Midbrain (tissue), 1 donor: ENCODE results near the gene ELAVL2.

ENCODE experiments used
- DNase-seq: peaks from one replicate; lab custom pipeline; 2025; lab: John Stamatoyannopoulos, UW

ELAVL2 gene

GRCh38 chr9:23721466-23721865, 104.6 kb downstream of the ELAVL2 start:
- no peak for DNase-seq

GRCh38 chr9:23717505-23717904, 108.5 kb downstream of the ELAVL2 start:
- DNase-seq: no peak

- no peak for DNase-seq
Measured at GRCh38 chr9:23707249-23707648, 118.8 kb downstream of the ELAVL2 start.

GRCh38 chr9:23702311-23702922, 123.6 kb downstream of the ELAVL2 start:
- no peak for DNase-seq

GRCh38 chr9:23701291-23701690, 124.7 kb downstream of the ELAVL2 start:
- DNase-seq: no peak

GRCh38 chr9:23700359-23700758, 125.7 kb downstream of the ELAVL2 start:
- no peak for DNase-seq

GRCh38 chr9:23698161-23698560, 127.9 kb downstream of the ELAVL2 start:
- no peak for DNase-seq

- no peak for DNase-seq
Measured at GRCh38 chr9:23695572-23695971, 130.5 kb downstream of the ELAVL2 start.

- no peak for DNase-seq
Measured at GRCh38 chr9:23693374-23693773, 132.7 kb downstream of the ELAVL2 start.

- DNase-seq: no peak
Measured at GRCh38 chr9:23686896-23687295, 139.1 kb downstream of the ELAVL2 start.

GRCh38 chr9:23686257-23686656, 139.8 kb downstream of the ELAVL2 start:
- DNase-seq: no peak

GRCh38 chr9:23683611-23684061, 142.4 kb downstream of the ELAVL2 start:
- no peak for DNase-seq

- DNase-seq: no peak
Measured at GRCh38 chr9:23682891-23683431, 143.1 kb downstream of the ELAVL2 start.

- DNase-seq: no peak
Measured at GRCh38 chr9:23682352-23682751, 143.7 kb downstream of the ELAVL2 start.

GRCh38 chr9:23677446-23677845, 148.6 kb downstream of the ELAVL2 start:
- no peak for DNase-seq

- DNase-seq: no peak
Measured at GRCh38 chr9:23674016-23674585, 151.9 kb downstream of the ELAVL2 start.

- DNase-seq: no peak
Measured at GRCh38 chr9:23672151-23672550, 153.9 kb downstream of the ELAVL2 start.

- DNase-seq: no peak
Measured at GRCh38 chr9:23669776-23670175, 156.3 kb downstream of the ELAVL2 start.

GRCh38 chr9:23665635-23666034, 160.4 kb downstream of the ELAVL2 start:
- DNase-seq: no peak

- DNase-seq: no peak
Measured at GRCh38 chr9:23665051-23665450, 161.0 kb downstream of the ELAVL2 start.

- DNase-seq: no peak
Measured at GRCh38 chr9:23663946-23664345, 162.1 kb downstream of the ELAVL2 start.

- no peak for DNase-seq
Measured at GRCh38 chr9:23663536-23663935, 162.5 kb downstream of the ELAVL2 start.

GRCh38 chr9:23663125-23663524, 162.9 kb downstream of the ELAVL2 start:
- DNase-seq: no peak

- DNase-seq: no peak
Measured at GRCh38 chr9:23662320-23662719, 163.7 kb downstream of the ELAVL2 start.
